H1 (cell line): ENCODE results near the gene CDRT15. TPM values are rescaled to one million over a fixed set of nuclear protein-coding genes. Genes with fewer than 3 reads are reported as not detected.

Source experiments
- CTCF ChIA-PET: fragments of 300-600 bp; sonication (Branson Sonifier 250); formaldehyde crosslinking; loops from one replicate; lab custom pipeline; 2021; ENCODE audit not compliant: partially characterized antibody; lab: Charles Lee
- POLR2A ChIA-PET: fragments of 300-600 bp; sonication (Branson Sonifier 250); formaldehyde crosslinking; loops from one replicate; lab custom pipeline; 2021; ENCODE audit warnings: inconsistent platforms; ENCODE audit not compliant: partially characterized antibody; lab: Charles Lee
- DNase-seq, 2 experiments: peaks; one replicate each; pipeline versions ENCODE4 v3.0.0 to v3.0.0-alpha.2; 2010 to 2022; ENCODE audit warnings: low spot score in 2 of 2, low read depth in 1 of 2, mixed read lengths in 1 of 2
- FAIRE-seq: peaks from 2 replicates; lab custom pipeline; 2011; peaks lifted over from hg19 to GRCh38; lab: Jason Lieb, UNC
- H2AFZ ChIP-seq: 2 replicates; pipeline ENCODE4 v1.8.1; 2012; ENCODE audit warnings: low read length, inconsistent platforms
- H2AK5ac ChIP-seq: 2 replicates; pipeline ENCODE4 v1.6.1; 2013; ENCODE audit warnings: low read depth, low read length
- H2BK120ac ChIP-seq: replicated peaks from 2 replicates; pipeline ENCODE3; 2013; ENCODE audit warnings: low read depth, low read length, inconsistent platforms
- H2BK12ac ChIP-seq: 2 replicates; pipeline ENCODE4 v1.6.1; 2013; ENCODE audit warnings: low read depth, low read length
- H2BK15ac ChIP-seq: 2 replicates; pipeline ENCODE4 v1.6.1; 2013; ENCODE audit warnings: low read length
- H2BK20ac ChIP-seq: 2 replicates; pipeline ENCODE4 v1.6.1; 2013; ENCODE audit warnings: low read length
- H2BK5ac ChIP-seq: 2 replicates; pipeline ENCODE4 v1.6.1; 2013; ENCODE audit warnings: low read depth, low read length
- H3K14ac ChIP-seq: 2 replicates; pipeline ENCODE4 v1.6.1; 2013; ENCODE audit warnings: inconsistent platforms; ENCODE audit not compliant: insufficient read length
- H3K18ac ChIP-seq: 2 replicates; pipeline ENCODE4 v1.6.1; 2013; ENCODE audit warnings: low read length; ENCODE audit errors: extremely low read depth
- H3K23ac ChIP-seq: 2 replicates; pipeline ENCODE4 v1.6.1; 2013; ENCODE audit warnings: inconsistent platforms; ENCODE audit not compliant: insufficient read length
- H3K23me2 ChIP-seq: 2 replicates; pipeline ENCODE4 v1.6.1; 2013; ENCODE audit warnings: low read depth, low read length
- H3K27ac ChIP-seq: 2 replicates; pipeline ENCODE4 v1.6.1; 2011; ENCODE audit warnings: low read depth, low read length, inconsistent platforms
- H3K27me3 ChIP-seq, 4 experiments: replicated peaks in 1 of 4; 1 replicate in 1 of 4; 2 replicates in 3 of 4; pipeline versions ENCODE4 v1.6.1 to v1.8.1; 2011 to 2013; ENCODE audit warnings: low read length in 3 of 4, mild to moderate bottlenecking in 3 of 4, inconsistent platforms in 2 of 4, mixed read lengths in 2 of 4, moderate library complexity in 1 of 4; ENCODE audit not compliant: control insufficient read depth in 3 of 4, insufficient read depth in 3 of 4; ENCODE audit errors: extremely low read depth in 1 of 4
- H3K36me3 ChIP-seq, 4 experiments: 2 replicates each; pipeline versions ENCODE4 v1.6.1 to v1.8.1; 2011 to 2013; ENCODE audit warnings: mild to moderate bottlenecking in 4 of 4, low read length in 3 of 4, moderate library complexity in 2 of 4, control low read depth in 1 of 4, inconsistent platforms in 1 of 4; ENCODE audit not compliant: insufficient read depth in 4 of 4, control insufficient read depth in 2 of 4
- H3K4ac ChIP-seq: replicated peaks from 2 replicates; pipeline ENCODE3; 2013; ENCODE audit warnings: low read length, low read depth, mixed read lengths, inconsistent platforms; ENCODE audit not compliant: insufficient read length
- H3K4me1 ChIP-seq, 4 experiments: replicated peaks in 1 of 4; 1 replicate in 1 of 4; 2 replicates in 3 of 4; pipeline versions ENCODE4 v1.6.1 to v1.8.1; 2011 to 2013; ENCODE audit warnings: low read length in 3 of 4, inconsistent platforms in 2 of 4, mixed read lengths in 1 of 4; ENCODE audit not compliant: insufficient read depth in 4 of 4, control insufficient read depth in 3 of 4
- H3K4me2 ChIP-seq, 2 experiments: 2 replicates each; pipeline versions ENCODE4 v1.6.1 to v1.8.1; 2011 to 2013; ENCODE audit warnings: low read depth in 2 of 2, low read length in 2 of 2, control low read depth in 1 of 2, inconsistent platforms in 1 of 2, mild to moderate bottlenecking in 1 of 2; ENCODE audit not compliant: insufficient read depth in 1 of 2
- H3K4me3 ChIP-seq, 4 experiments: fragments of 200-600, 300-600 bp in 1 of 4; sonication (generic), shearing (Covaris generic), sonication (Bioruptor Twin) in 1 of 4; 2 replicates each; pipeline versions ENCODE4 v1.5.1 to v1.8.1; 2011 to 2016; ENCODE audit warnings: low read length in 4 of 4, low read depth in 3 of 4, control low read depth in 2 of 4, inconsistent platforms in 2 of 4, mild to moderate bottlenecking in 2 of 4, mixed read lengths in 1 of 4, moderate library complexity in 1 of 4; ENCODE audit not compliant: insufficient read depth in 2 of 4; ENCODE audit errors: extremely low read depth in 1 of 4
- H3K56ac ChIP-seq: replicated peaks from 2 replicates; pipeline ENCODE3; 2013; ENCODE audit warnings: low read depth, mild to moderate bottlenecking, mixed read lengths, low read length, inconsistent platforms; ENCODE audit not compliant: insufficient read length
- H3K79me1 ChIP-seq: 2 replicates; pipeline ENCODE4 v1.6.1; 2013; ENCODE audit warnings: low read depth, low read length, control low read depth
- H3K79me2 ChIP-seq, 2 experiments: 2 replicates each; pipeline versions ENCODE4 v1.6.1 to v1.8.1; 2012 to 2013; ENCODE audit warnings: low read length in 2 of 2, mild to moderate bottlenecking in 2 of 2, inconsistent platforms in 1 of 2; ENCODE audit not compliant: insufficient read depth in 2 of 2, control insufficient read depth in 1 of 2
- H3K9ac ChIP-seq, 4 experiments: replicated peaks in 1 of 4; 1 replicate in 1 of 4; 2 replicates in 3 of 4; pipeline versions ENCODE4 v1.6.1 to v1.8.1; 2011 to 2013; ENCODE audit warnings: low read depth in 3 of 4, low read length in 3 of 4, control low read depth in 2 of 4, mild to moderate bottlenecking in 2 of 4, moderate library complexity in 2 of 4, inconsistent platforms in 1 of 4; ENCODE audit errors: extremely low read depth in 1 of 4
- H3K9me3 ChIP-seq, 2 experiments: 2 replicates each; pipeline versions ENCODE4 v1.6.1 to v1.8.1; 2012 to 2013; ENCODE audit warnings: mild to moderate bottlenecking in 2 of 2, moderate library complexity in 2 of 2, control low read depth in 1 of 2, inconsistent platforms in 1 of 2, low read depth in 1 of 2, low read length in 1 of 2, mixed read lengths in 1 of 2; ENCODE audit not compliant: insufficient read depth in 2 of 2
- H4K20me1 ChIP-seq, 2 experiments: replicated peaks in 1 of 2; 2 replicates each; pipeline versions ENCODE3 to v1.8.1; 2011 to 2013; ENCODE audit warnings: inconsistent platforms in 2 of 2, low read length in 2 of 2, mild to moderate bottlenecking in 1 of 2; ENCODE audit not compliant: insufficient read depth in 2 of 2, control insufficient read depth in 1 of 2
- H4K5ac ChIP-seq: 2 replicates; pipeline ENCODE4 v1.6.1; 2013; ENCODE audit warnings: low read length, low read depth, mixed read lengths, inconsistent platforms; ENCODE audit not compliant: insufficient read length
- H4K8ac ChIP-seq: 2 replicates; pipeline ENCODE4 v1.8.0; 2013; ENCODE audit warnings: mild to moderate bottlenecking, moderate library complexity, low read length, inconsistent platforms; ENCODE audit not compliant: insufficient read depth; ENCODE audit errors: extremely low read depth
- H4K91ac ChIP-seq: replicated peaks from 2 replicates; pipeline ENCODE3; 2013; ENCODE audit warnings: low read length, mixed read lengths, inconsistent platforms; ENCODE audit not compliant: insufficient read length
- ATF3 ChIP-seq: IDR thresholded peaks from 2 replicates; pipeline ENCODE4 v1.6.1; 2011; ENCODE audit warnings: low read depth, mild to moderate bottlenecking, low read length; ENCODE audit not compliant: insufficient read depth
- CBX8 ChIP-seq: fragments of 300-800, 300-1000 bp; sonication (generic); IDR thresholded peaks from 2 replicates; pipeline ENCODE4 v1.7.1; 2016; ENCODE audit warnings: low read depth, low read length, borderline replicate concordance
- CREB1 ChIP-seq: IDR thresholded peaks from 2 replicates; pipeline ENCODE4 v1.6.1; 2012; ENCODE audit warnings: inconsistent platforms
- HDAC6 ChIP-seq: IDR thresholded peaks from one replicate; pipeline ENCODE4 v1.7.1; 2012; ENCODE audit warnings: low read depth, mild to moderate bottlenecking, inconsistent platforms, low read length, moderate library complexity
- KDM4A ChIP-seq: IDR thresholded peaks from one replicate; pipeline ENCODE4 v1.7.1; 2012; ENCODE audit warnings: low read depth, mild to moderate bottlenecking, moderate library complexity, low read length, inconsistent platforms; ENCODE audit not compliant: severe bottlenecking
- KDM5A ChIP-seq: fragments of 200-600 bp; IDR thresholded peaks from 2 replicates; pipeline ENCODE4 v1.7.1; 2012; ENCODE audit warnings: mild to moderate bottlenecking, low read length, inconsistent platforms, mixed read lengths
- RXRA ChIP-seq: IDR thresholded peaks from 2 replicates; pipeline ENCODE4 v1.6.1; 2011; ENCODE audit warnings: low read depth, mild to moderate bottlenecking, low read length, moderate library complexity; ENCODE audit not compliant: insufficient read depth
- SP4 ChIP-seq: IDR thresholded peaks from 2 replicates; pipeline ENCODE4 v1.6.1; 2012; ENCODE audit warnings: low read length, inconsistent platforms
- TAF1 ChIP-seq: IDR thresholded peaks from 2 replicates; pipeline ENCODE4 v1.6.1; 2011; ENCODE audit warnings: mild to moderate bottlenecking, low read depth, low read length
- TBP ChIP-seq: IDR thresholded peaks from 2 replicates; pipeline ENCODE4 v1.6.1; 2011; ENCODE audit warnings: low read depth, low read length, improper control_type of control experiment
- USF2 ChIP-seq: IDR thresholded peaks from 2 replicates; pipeline ENCODE4 v1.6.1; 2011; ENCODE audit warnings: low read length, improper control_type of control experiment
- ZNF274 ChIP-seq: IDR thresholded peaks from 2 replicates; pipeline ENCODE4 v1.7.0; 2012; ENCODE audit warnings: low read length, borderline replicate concordance; ENCODE audit errors: extremely low read depth
- WGBS, 2 experiments: shearing (Covaris generic) in 1 of 2; methylation state at CpG; one replicate each; pipeline versions ENCODE4 v1.1.6 to v1.1.7; 2013 to 2015; ENCODE audit warnings: low lambda C conversion rate in 2 of 2, mixed read lengths in 2 of 2, inconsistent platforms in 1 of 2, low coverage in 1 of 2, missing lambda C conversion rate in 1 of 2; ENCODE audit not compliant: insufficient replicate concordance in 2 of 2, insufficient coverage in 1 of 2, insufficient read length in 1 of 2; ENCODE audit errors: extremely low coverage in 1 of 2, missing lambda C conversion rate in 1 of 2; 5-methylcytosine and 5-hydroxymethylcytosine counted together
- polyA plus RNA-seq, 7 experiments: library from polyadenylated mRNA; depleted of rRNA in 3 of 7; stranded (reverse) in 5 of 7; unstranded in 2 of 7; fragments of >200 nt in 5 of 7; fragments of 200-250 nt in 2 of 7; gene quantifications; 1 replicate in 5 of 7; 2 replicates in 1 of 7; 4 replicates in 1 of 7; pipeline versions ENCODE4 v1.2.1 to v1.2.3, GENCODE V29; 2011 to 2013; ENCODE audit warnings: missing spikeins in 2 of 7, mixed read lengths in 2 of 7
- total RNA-seq: library from RNA; stranded (reverse); fragmentation: NEBNext Ultra II Directional; extraction: Animal tissue kit (Norgen Biotek cat#: 25700); gene quantifications from 2 replicates; pipeline ENCODE4 v1.2.1, GENCODE V29; 2021

CDRT15 gene
- total and polyA plus RNA-seq, 2 of the 8 experiments (the other 6 are each of a cell fraction or from before 2014, with no cell fraction given) = not detected

GRCh38 chr17:14276535-14277250 is 40.0 kb upstream of the CDRT15 start:
- H4K91ac ChIP-seq = no peak overlapping the region
- H3K4me2 ChIP-seq = no peak overlapping the region
- no peak overlapping the region for H2BK5ac ChIP-seq
- H3K4ac ChIP-seq = no peak overlapping the region
- no peak overlapping the region for H3K14ac ChIP-seq
- no peak overlapping the region for H2BK20ac ChIP-seq
- H2AK5ac ChIP-seq = no peak overlapping the region
- FAIRE-seq (peak; percentile 66), DNase-seq (no peak)
- H3K56ac ChIP-seq = no peak overlapping the region
- no peak overlapping the region for H4K8ac ChIP-seq
- CTCF ChIA-PET = no interaction called here
- no peaks in the 10 kb centered on the region for H3K9me3 ChIP-seq
- H3K4me1 ChIP-seq = no peaks in the 10 kb centered on the region
- H2BK120ac ChIP-seq = no peak overlapping the region
- H3K9ac ChIP-seq = no peak overlapping the region
- no peak overlapping the region for H3K23ac ChIP-seq
- POLR2A ChIA-PET = interaction anchor here (1.3 kb wide), 1 partner anchor 21 kb away, joined by 3 read pairs; no protein-coding TSS in a partner anchor
- no peaks in the 10 kb centered on the region for H3K79me2 ChIP-seq
- no peaks in the 10 kb centered on the region for H3K36me3 ChIP-seq
- no peak overlapping the region for H2BK15ac ChIP-seq
- no peak overlapping the region for H2BK12ac ChIP-seq
- no peak overlapping the region for H2AFZ ChIP-seq
- no peaks in the 10 kb centered on the region for H4K20me1 ChIP-seq
- no peaks in the 10 kb centered on the region for H3K79me1 ChIP-seq
- TF ChIP-seq CBX8 = no peak
- TF ChIP-seq CREB1 = no peak
- TF ChIP-seq TBP = no peak
- TF ChIP-seq SP4 = no peak
- no peak for TF ChIP-seq HDAC6
- no peak for TF ChIP-seq ZNF274
- TF ChIP-seq ATF3 = no peak
- no peak for TF ChIP-seq KDM5A
- no peak for TF ChIP-seq TAF1
- no peak for TF ChIP-seq KDM4A
- no peak for TF ChIP-seq RXRA
- no peak for TF ChIP-seq USF2
- no peak overlapping the region for H3K18ac ChIP-seq
- H3K4me3 ChIP-seq = no peak overlapping the region
- H4K5ac ChIP-seq = no peak overlapping the region
- no peaks in the 10 kb centered on the region for H3K23me2 ChIP-seq
- 90% methylated on average over 2 of the region's 2 CpGs; no CpG with 5 or more reads in 1 of the 2 experiments for WGBS, 2 experiments
- no peak overlapping the region for H3K27ac ChIP-seq
- H3K27me3 ChIP-seq = no peaks in the 10 kb centered on the region
